Stimulated activated CD4-positive, alpha-beta T cell treated with anti-CD3 and anti-CD28 coated beads, Interleukin-12 subunit alpha, Interleukin-12 subunit beta, amount 100 ng/mL, for 24 hours (primary cell): Measurements from ENCODE around the gene ANXA2.

Source experiments
- DNase-seq, 2 experiments: peaks; one replicate each; pipeline ENCODE4 v3.0.0-alpha.2; 2020; ENCODE audit warnings: low read depth in 2 of 2

The ANXA2 gene

DNA sequence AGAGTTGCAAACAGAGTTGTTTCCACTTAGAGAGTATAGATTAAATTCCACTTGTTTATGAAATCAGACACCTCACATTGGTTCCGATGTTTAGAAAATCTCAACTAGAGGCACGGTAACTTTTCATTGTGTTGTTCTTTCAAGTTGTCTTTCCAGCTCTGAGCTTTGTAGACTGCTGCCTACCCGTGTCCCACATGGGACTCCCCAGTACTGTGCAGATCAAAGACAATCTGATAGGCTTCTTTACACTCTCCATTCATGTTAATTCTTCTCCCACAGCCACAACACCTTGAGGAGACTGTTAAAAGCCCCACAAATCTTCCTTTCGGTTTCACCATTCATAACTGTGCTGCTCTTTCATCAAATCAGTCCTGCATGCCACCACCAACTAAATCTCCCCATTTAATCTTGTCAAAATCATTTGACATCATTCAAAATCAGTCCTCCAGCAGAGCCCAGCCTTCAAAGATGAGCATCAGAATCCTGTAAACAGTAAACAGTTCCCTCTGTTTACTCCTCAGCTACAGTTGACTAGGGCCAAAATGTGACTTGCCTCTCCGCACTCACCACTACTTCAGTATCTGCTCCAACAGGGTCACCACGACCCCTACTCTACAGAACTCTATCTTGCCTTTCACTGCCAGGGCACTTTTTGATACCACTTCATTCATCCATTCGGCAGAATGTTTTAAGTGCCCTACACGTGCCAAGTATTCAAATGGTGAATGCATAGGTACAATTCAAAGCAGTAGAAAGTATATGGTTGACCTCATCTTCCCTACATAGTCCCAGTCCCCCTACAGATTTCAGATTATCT, 8.3 kb downstream of the ANXA2 start:
- no peak for DNase-seq

DNA sequence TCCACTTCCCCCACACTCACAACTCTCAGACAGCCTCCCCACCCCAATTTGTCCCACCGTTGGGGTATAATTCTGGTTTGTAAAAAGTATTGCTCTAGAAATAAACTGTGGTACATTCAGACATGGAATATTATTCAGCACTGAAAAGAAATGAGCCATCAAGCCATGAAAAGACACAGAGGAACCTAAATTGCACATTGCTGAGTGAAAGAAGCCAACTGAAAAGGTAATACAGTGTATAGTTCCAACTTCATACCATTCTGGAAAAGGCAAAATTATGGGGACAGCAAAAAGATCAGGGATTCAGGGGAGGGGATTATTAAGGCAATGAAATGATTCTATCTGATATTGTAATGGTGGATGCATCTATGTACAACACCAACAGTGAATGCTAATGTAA, 10.5 kb downstream of the ANXA2 start:
- DNase-seq: no peak

DNA sequence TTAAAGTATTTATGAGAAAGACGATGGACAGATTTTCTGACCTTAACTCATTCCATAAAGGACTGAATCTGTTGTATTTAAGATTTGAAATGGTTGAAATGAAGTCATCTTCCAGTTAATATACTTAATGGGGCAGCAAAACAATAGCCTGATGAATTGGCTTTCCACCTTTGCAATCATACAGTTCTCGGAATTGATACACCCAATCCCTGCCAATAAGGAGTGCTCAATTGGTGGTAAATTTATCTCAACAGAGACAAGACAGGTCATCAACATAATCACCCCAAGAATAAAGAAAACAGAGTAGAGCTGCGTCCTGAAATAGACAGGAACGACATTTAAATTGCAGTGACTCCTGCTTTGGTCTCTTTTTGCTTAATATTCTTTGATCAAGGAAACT, 11.2 kb downstream of the ANXA2 start:
- DNase-seq: no peak

DNA sequence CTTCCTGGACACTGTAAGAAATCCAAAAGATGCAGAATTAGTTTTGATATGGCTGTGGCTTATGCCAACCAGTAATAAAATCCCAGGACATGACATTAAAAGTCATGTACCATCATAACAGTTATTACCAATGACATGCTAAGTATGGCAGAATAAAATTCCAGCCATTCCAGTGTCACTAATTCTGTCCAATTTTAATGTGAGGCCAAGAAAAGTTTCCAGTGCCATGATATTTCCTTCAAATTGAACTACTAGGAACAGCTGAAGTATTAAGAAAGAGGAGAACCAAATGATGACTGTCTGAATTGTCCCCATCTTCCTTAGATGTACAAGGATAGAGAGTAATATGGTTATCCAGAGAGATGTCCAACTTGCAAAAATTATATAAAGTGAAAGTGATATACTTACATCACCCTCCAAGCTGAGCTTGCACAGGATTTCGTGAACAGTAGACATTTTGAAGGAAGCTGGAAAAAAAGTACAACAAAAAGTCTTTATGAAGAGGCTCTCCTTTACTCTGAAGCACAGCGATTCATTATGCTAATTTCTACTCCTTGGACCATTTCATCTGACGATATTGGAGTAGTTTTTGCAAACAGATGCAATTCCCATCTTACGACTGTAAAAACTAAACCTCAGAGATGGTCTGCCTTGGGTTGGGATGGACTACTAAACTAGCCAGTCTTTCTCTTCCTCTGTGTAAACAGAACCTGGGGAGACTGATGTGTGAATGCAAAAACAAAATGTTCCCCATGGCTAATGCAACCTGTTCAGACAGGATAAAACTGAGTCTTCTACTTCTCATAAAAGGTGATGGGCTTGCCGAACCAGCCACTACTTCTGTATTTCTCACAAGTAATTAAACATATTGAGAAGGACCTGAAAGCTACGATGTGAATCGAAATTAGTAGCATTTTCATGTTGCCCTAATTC, 11.9 kb downstream of the ANXA2 start:
- DNase-seq: no peak

DNA sequence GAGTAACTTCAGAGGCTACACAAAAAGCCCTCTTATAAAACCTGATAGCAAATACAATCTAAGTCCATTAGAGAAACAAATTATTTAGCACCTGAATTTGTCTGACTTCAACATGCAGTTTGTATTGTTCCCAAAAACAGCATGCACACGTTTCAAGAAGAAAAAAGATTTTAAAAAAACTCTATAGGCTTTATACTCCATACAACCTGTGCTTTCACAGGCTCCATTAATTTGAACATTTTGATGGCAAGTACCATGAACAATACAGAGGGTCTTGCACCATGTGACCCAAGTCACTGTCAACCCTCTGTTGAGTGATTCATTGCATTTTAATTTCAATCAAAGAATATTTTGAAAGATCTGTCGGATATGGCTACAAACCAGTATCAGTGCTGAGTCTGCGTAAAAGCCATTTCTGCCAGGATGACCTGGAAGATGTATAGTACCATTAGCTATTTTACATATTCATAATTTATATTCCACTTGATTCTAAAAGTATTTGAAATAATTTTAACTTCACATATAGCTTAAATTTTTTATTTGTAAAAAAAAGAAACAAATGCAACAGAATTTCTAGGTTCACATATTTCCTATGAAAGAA, 13.2 kb downstream of the ANXA2 start:
- no peak for DNase-seq

DNA sequence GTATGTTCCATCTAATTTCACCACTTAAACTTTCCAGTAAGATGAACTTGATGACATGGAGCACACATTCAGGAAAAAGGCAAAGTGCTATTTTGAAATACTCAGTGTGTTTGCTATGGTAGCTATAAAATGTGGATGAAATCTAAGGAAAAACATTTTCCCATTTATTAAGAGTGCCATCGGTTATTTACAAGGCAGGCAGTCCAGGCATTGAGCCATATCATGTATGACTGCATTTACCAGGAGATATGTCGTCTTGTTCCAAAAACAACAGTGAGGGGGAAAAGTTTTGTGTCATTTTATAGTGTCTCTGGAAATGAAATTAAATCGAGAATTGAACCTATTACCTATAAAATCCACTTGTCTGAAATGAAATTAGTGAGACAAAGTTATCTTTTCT, 13.7 kb downstream of the ANXA2 start:
- DNase-seq: no peak

DNA sequence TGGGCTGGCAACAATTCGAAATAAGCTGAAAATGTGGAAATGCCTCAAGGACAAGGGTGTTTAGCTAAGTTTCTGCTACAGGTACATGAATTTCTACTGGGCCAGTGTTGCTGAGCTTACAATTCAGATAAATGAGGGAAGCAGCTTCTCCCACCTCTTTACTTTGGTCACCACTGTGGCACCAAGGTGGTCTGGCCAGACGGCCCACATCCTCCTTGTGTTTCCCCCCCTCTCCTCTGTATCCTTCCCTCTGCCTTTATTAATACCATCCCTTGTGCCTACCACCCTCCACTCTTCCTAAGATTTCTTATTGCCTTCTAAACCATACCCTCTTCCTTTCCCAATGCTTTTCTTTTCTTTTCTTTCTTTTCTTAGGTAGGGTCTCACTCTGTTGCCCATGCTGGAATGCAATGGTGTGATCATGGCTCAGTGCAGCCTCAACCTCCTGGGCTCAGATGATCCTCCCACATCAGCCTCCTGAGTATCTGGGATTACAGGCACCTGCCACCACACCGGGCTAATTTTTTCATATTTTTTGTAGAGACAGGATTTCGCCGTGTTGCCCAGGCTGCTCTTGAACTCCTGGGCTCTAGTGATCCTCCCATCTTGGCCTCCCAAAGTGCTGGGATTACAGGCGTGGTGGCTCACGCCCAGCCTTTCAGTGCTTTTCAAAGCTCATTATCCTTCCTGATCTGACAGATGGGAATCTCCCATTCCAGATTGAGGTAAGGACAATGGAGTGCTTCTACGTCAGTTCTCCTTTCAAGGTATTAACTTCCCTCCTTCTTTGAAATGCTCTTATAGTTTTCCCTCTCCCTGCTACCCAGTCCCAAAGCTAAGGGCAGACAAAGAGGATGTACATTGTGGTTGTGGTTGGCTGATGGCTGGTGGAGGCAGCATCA, 14.8 kb downstream of the ANXA2 start:
- DNase-seq: no peak

DNA sequence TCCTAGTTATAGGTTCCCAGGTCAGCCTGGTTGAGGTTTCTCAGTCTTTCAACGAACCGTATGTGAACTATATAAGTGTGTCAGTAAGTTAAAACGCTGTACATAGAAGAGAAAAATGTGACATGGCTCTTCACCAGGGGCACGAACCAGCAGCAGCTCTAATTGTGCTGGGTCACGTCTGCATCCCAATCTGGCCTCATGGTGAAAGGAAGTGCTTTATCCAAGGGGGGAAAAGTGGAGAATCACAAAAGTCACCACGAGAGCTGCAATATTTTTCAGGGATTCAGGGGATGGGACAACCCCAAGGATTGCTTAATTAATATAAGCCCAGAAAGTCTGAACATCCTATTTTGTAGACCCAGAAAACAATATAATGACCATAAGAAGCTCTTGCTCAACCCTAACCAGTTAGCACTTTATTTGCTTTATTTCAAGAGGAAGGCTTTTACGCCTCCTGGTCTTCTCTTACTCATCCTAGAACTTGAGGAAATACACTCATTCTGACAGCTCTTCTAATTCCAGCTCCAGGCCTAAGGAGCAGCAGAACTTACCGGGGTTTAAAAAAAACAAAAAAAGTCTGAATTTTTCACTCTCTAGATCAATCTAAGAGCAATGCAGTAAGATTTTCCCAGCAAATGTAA, 16.5 kb downstream of the ANXA2 start:
- no peak for DNase-seq

DNA sequence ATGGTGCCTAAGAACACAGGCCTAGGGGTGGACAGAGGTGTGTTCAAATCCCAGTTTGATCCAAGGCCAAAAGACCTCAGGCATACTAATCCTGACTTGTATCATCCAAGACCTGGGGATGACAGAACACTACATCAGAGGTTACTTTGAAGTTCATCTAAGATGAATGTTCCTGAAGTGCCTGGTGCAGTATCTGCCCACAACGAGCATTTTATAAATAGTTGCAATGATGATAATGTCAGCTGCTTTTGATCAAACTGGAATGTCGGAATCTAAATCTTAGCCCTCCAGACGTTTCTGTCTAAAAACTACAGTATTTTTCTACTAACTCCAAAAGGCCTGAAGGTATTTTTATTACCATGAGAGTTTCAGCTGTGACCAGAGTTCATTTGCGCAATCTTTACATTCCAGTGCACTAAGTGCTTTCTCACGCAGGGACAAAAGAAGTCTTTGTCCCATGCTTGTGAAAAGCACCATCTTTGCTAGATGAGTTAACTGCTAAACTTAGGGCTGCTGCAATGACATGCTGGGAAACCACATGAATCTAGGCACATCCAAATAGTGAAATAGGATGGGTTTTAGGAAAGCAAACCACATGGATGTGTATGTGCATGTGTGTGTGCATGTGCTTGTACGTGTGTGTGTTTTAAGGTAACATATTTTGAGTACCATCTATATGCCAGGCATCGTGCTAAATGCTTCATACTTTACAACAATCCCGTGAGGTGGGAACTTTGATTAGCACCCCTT, 18.1 kb downstream of the ANXA2 start:
- DNase-seq: no peak

DNA sequence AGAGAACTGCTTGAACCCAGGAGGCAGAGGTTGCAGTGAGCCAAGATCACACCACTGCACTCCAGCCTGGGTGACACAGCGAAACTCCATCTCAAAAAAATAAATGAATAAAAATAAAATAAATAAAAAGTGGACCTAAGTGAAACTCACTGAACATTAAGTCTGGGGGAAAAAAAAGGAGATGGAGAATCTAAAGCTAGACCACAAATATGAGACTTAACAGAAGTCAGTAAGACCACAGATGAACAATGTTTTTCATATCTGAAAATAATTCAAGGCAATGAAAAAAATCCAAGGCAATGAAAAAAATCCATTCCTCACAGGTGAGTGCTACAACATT, 18.6 kb downstream of the ANXA2 start:
- DNase-seq: no peak

DNA sequence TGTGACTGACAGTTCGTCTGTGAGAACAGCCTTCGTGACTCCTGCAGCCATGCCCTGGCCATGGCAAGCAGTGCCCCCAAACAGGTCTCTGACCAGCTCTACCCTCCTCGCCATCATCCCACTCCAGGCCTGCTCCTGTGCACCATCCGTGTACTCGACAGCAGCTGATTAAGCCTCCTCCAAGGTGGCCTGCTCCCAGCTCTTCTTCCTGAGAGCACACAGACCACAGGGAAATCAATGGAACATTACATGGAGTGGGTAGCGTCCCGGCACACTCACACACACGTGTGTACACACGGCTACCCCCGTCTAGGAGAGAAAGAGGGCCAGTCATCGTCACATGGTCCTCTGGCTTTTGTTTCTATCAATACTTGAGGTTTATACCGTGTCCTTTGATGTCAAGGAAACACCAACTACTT, 21.1 kb downstream of the ANXA2 start:
- DNase-seq: no peak

DNA sequence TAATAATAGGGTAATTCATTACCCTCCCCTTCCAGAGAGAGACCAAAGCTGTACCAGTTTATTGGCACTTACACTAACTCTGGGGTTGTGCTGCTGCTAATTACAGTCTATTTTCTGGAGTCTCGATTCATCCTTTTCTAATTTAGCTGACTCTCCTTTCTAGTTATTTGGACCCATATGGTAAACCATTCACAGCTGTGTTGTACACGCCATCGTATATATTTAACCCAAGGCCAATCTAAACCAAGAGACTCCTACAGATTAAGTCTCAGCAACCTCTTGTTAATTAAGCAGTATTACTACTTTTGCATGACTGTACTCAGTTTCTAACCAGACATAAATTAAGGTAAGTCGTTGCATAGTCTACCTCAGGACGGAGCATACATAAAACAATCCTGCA, 22.5 kb downstream of the ANXA2 start:
- DNase-seq: no peak

DNA sequence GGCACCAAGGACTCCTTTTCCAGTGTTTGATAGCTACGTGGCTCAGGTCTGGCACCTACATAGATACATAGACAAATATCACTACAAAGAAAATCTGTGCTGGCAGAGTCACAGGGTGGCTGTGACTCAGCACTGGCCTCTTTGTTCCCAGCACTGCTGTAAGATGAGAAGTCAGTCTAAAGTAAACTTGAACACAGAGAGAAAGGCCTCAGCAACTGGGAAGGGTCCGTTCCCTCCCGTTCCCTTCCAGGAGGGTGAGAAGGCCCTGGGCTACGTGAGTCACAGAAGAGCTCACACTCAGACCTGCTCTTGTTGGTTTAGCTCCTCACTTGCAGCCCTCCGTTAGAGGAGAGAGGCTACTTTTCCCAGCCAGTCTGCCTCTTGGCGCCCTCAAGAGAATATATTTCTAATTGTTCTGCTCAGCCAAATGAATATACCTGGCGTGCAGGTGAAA, 23.1 kb downstream of the ANXA2 start:
- no peak for DNase-seq

DNA sequence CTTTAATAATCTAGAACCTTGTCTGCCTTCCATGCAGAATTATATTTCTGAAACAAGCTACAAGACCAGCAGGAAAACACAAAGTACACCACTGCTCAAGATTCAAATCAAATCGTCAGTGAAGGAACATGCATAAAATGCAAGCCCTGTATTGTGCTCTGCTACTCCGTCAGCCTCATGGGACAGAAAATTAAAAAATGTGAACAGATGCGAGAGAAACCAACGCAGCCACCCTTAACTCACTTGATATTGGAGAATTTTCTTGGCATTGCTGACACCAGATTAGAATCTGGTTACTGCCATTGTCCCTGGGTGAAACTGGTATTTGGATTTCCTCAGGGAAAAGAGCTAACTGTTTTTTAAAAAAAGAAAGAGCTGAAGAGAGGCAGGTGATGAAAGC, 23.6 kb downstream of the ANXA2 start:
- no peak for DNase-seq

DNA sequence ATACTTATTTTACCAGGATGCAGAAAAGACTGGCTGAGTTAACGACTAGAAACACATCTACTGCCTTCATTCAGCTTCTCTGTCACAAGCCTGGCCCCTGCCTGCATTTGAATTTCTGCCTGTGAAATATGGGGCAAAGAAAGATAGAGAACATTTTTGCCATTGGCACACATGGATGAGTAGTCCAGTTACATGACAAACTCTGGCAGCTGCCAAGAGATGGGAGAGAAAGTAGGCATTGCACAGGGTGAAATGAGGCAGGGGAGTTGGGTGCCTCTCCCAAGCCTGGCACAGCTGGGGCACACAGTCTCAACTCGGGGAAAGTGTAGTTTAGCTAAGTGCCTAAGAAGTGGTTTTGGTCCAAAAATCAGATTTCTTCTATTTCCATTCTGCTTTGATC, 24.0 kb downstream of the ANXA2 start:
- DNase-seq: no peak

DNA sequence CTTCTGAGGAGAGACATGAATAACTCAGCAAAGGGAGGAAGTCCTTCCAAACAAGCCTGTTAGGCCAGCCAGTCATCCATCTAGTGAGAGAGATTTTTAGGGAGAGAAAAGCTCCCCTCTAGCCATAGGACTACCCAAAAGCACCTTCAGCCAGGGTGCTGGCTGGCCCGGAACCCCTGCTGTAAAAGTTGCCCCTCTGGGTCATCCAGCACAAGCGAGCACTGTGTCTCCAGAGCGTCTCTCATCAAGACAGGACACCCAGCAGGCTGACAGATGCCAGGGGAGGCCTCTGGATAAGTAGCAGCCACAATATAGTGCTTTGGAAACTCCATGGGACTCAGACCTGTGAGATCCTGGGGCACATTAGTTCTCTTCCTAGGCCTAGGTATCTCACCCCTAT, 24.5 kb downstream of the ANXA2 start:
- DNase-seq: no peak

DNA sequence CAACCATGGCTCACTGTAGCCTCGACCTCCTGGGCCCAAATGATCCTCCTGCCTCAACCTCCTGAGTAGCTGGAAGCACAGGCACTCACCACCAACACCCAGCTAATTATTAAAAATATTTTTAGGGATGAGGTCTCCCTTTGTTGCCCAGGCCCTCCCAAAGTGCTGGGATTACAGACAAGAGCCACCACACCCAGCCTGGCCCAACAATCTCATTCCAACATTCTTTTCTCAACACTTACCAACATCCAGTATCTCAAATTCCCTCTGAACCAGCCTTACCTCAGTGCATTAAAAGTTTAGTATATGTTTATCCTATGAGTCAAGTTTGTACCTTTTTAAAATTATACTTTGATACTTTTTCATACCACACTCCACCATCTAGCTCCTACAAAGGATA, 25.0 kb downstream of the ANXA2 start:
- DNase-seq: no peak

DNA sequence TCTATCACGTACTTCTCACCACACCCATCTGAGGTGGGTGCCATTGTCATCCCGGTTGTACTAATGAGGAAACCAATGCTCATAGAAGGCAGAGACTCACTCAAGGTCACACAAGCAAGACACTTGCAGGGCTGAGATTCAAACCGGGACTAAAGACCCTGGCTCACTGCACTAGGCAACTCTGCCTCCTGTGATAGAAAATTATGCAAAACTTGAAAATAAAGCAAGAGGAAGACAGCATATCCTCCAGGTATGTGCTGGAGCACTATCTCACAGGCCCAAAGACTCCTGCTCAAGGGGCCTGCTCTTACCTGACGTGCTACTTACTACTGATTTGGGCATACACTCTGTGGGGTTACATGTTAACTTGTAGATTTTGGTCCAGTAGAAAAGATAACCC, 25.6 kb downstream of the ANXA2 start:
- DNase-seq: no peak

DNA sequence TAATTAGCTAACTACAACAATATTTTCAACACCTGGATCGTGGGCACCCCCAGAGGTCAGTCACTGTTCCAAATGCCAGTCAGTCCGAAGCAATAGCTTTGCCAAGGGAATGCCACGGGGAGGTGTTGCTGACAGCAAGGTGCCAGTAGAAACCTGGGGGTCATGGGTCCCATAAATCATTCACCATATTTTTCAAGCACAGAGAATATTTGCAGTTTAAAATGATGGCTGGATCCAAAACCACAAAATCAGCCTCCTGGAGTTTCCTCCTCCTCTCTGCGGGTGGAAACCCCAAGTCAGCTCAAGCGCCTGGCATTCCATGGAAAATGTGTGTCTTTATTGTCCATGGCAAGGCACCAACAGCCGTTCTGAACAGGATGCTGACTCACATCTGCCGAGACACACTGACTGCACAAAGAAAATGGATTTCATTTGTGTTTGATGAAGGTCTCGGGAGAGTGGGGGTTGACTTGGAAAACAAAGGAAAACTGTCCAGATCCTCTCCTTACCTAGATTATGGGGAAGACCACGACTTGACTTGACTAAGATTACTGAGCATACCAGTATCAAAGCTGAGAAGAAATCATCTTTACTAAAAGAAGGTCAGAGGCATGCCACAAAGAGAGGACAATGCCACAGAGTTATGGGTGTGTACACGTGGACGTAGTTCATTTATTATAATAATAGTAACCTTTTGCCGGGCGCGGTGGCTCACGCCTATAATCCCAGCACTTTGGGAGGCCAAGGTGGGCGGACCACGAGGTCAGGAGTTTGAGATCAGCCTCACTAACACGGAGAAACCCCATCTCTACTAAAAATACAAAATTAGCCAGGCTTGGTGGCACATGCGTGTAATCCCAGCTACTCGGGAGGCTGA, 26.4 kb downstream of the ANXA2 start:
- DNase-seq: no peak

DNA sequence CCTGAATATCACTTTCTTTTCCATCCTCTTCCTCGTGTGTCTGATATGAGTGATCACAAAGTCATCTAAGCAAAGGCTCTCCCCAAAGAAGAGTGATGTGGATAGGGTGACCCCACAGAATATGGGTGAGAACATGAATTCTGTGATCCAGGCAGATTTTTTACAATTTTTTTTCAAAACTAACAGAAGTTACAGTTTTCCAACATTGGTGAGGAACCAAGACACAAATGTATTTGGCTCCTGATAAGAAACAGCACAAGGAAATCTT, 27.0 kb downstream of the ANXA2 start:
- no peak for DNase-seq
